Neuron (in vitro differentiated cells): ENCODE results near the gene INO80C.

ENCODE experiments used
- H2AFZ ChIP-seq: one replicate; pipeline ENCODE4 v1.6.1; 2013; ENCODE audit warnings: low read depth, mild to moderate bottlenecking, inconsistent platforms, low read length, moderate library complexity
- H3K27me3 ChIP-seq: one replicate; pipeline ENCODE4 v1.6.1; 2013; ENCODE audit warnings: low read length; ENCODE audit not compliant: insufficient read depth
- H3K36me3 ChIP-seq: one replicate; pipeline ENCODE4 v1.6.1; 2013; ENCODE audit warnings: low read length; ENCODE audit not compliant: insufficient read depth
- H3K4me1 ChIP-seq: one replicate; pipeline ENCODE4 v1.6.1; 2013; ENCODE audit warnings: low read length; ENCODE audit not compliant: insufficient read depth
- H3K4me3 ChIP-seq: 2 replicates; pipeline ENCODE4 v1.5.1; 2013; ENCODE audit warnings: mild to moderate bottlenecking, low read length, moderate library complexity
- H3K9me3 ChIP-seq: one replicate; pipeline ENCODE4 v1.6.1; 2013; ENCODE audit warnings: low read length

INO80C gene

DNA sequence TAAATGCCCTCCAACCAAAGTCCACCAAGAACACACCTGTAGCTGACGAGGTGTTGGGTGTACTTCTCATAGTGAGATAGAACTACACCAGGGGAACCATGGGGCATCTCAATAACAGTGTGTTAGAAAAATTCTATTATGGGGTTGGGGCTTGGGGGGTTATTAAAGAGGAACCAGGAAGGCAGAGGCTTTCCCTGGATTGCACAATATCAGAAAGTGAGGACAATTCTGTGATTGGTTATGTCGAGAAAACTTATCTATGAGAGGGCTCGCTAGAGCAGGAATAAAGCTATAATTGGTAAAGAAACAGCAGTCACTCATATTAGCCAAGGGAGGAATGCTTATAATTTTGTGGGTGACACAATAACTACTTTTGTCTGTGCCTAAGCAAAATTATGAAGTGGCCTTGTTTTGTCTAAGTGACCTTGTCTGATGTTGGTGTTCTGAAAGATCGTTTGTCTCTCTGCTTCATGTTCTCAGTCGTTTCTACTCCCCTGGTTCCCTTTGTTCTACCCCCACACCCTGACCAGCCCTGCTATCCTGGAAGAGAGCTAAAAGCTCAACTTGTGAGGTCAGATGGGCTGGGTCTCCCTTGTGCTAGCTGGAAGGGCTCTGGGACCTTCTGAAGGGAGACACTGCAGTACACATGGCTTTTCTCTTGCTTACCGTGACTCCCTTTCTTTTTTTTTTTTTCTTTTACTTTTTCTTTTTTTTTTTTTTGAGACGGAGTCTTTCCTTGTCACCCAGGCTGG lies 21.6 kb upstream of the INO80C start:
- Histone ChIP-seq H3K27me3 (no peaks in the 10 kb centered on the region), H3K36me3 (no peaks in the 10 kb centered on the region), H3K9me3 (no peaks in the 10 kb centered on the region), H3K4me3 (no peak overlapping the region), H3K4me1 (peaks cover 14% of the 10 kb centered on the region), H2AFZ (no peak overlapping the region)

- H3K36me3 ChIP-seq: no peaks in the 10 kb centered on the region
- H3K27me3 ChIP-seq: no peaks in the 10 kb centered on the region
- H3K4me3 ChIP-seq: no peak overlapping the region
- H3K9me3 ChIP-seq: no peaks in the 10 kb centered on the region
- peaks cover 11% of the 10 kb centered on the region for H3K4me1 ChIP-seq
- H2AFZ ChIP-seq: no peak overlapping the region
Observed at GRCh38 chr18:35517715-35518114, 20.0 kb upstream of the INO80C start.

DNA sequence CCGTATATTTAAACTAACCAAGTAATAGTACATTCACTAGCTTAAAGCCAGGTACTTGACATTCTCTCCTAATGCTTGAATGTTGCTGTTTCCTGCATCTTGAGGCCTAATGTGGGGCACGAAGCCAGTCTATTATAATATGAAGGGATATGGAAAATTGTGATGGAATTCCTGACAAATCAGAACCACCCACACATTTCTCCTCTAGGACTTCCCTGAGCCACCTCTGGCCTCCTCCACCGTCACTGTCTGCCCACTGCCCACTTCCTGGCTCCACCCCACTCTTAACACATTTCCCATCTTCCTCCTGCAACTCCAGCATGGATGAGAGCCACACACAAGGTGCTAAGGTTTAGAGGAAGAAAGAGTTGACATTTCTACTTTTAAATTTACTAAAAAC lies 19.0 kb upstream of the INO80C start:
- Histone ChIP-seq H3K4me3 (no peak overlapping the region), H2AFZ (no peak overlapping the region), H3K9me3 (no peaks in the 10 kb centered on the region), H3K36me3 (no peaks in the 10 kb centered on the region), H3K4me1 (peaks cover 11% of the 10 kb centered on the region), H3K27me3 (no peaks in the 10 kb centered on the region)

GRCh38 chr18:35516351-35516750 lies 18.6 kb upstream of the INO80C start:
- Histone ChIP-seq H3K36me3 (no peaks in the 10 kb centered on the region), H3K27me3 (peaks cover 4% of the 10 kb centered on the region), H3K9me3 (no peaks in the 10 kb centered on the region), H3K4me1 (peaks cover 11% of the 10 kb centered on the region), H2AFZ (no peak overlapping the region), H3K4me3 (no peak overlapping the region)

DNA sequence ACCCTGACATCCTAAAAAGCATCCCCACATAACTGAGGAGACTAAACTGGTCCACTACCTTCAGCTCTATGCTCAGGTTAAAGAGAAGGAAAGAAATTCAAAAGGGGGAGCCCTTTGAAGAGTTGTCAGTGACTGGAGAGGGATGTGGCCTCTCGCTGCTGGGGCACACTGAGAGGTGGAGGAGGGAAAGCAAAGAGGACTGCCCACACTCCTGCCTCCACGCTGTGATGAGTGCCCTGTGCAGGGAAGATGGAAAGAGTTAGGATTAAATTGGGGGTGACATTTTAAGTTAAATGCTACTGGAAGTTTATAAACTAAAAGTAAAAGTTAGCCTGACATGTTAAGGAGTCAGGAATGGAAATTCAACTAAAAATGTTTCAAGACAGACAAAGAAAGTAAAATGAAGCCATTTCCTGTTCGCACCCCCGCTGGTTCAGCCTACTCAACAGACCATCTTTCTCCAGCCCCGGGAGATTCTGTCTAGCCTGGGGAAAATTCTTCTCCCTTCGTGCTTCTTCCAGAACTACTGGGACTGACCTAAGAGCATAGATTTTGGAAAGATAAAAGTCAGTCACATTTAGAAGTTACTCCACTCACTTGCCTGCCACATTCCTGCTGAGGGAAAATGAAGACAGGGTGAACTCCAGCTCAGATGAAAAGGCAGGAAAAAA lies 17.8 kb upstream of the INO80C start:
- H3K9me3 ChIP-seq: no peaks in the 10 kb centered on the region
- no peak overlapping the region for H3K4me3 ChIP-seq
- H2AFZ ChIP-seq: no peak overlapping the region
- peaks cover 5% of the 10 kb centered on the region for H3K27me3 ChIP-seq
- peaks cover 11% of the 10 kb centered on the region for H3K4me1 ChIP-seq
- no peaks in the 10 kb centered on the region for H3K36me3 ChIP-seq

- peaks cover 6% of the 10 kb centered on the region for H3K27me3 ChIP-seq
- peaks cover 11% of the 10 kb centered on the region for H3K4me1 ChIP-seq
- no peaks in the 10 kb centered on the region for H3K36me3 ChIP-seq
- no peaks in the 10 kb centered on the region for H3K9me3 ChIP-seq
- H3K4me3 ChIP-seq: no peak overlapping the region
- no peak overlapping the region for H2AFZ ChIP-seq
Observed at GRCh38 chr18:35514752-35515459, 17.1 kb upstream of the INO80C start.

GRCh38 chr18:35514283-35514682 lies 16.5 kb upstream of the INO80C start:
- peaks cover 6% of the 10 kb centered on the region for H3K27me3 ChIP-seq

DNA sequence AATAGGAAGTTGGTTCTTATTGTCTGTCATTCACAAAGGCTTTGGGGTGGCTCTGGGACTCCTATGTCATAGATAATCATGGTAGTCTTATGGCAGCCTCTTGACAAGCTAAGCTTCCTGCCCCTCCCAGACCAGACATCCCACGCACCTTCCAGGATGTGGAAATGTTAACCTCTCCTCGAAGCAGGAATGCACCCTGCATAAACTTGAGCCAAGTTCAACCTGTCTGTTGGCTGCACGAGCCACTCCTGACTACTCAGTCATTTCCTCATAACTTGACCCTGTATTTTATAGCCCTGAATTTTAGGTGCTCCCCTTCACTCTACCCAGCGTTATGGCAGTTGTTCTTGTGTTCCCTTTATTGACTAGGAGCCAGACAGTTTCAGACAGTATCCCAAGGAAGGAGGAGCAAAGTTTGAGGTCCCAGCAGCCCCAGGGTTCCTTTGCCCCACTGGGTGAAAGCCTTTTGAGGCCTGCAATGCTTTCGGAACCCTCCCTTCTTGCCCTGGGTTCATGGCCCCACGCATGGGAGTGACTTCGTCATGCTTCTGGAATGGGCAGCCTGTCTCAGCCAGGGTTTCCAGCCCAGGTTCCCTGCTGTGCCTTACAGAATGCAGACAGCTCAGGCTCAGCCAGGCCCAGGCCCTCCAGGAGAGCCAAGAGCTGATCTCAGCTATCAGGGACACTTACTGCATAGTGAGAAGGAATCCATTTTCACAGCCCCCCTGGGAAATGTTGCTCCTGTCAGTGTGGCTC lies 15.6 kb upstream of the INO80C start:
- peaks cover 6% of the 10 kb centered on the region for H3K27me3 ChIP-seq

More at GRCh38 chr18:35514283-35514682, 16.5 kb upstream of the INO80C start:
- peaks cover 11% of the 10 kb centered on the region for H3K4me1 ChIP-seq
- no peaks in the 10 kb centered on the region for H3K9me3 ChIP-seq
- H2AFZ ChIP-seq: no peak overlapping the region
- H3K36me3 ChIP-seq: no peaks in the 10 kb centered on the region
- no peak overlapping the region for H3K4me3 ChIP-seq

DNA sequence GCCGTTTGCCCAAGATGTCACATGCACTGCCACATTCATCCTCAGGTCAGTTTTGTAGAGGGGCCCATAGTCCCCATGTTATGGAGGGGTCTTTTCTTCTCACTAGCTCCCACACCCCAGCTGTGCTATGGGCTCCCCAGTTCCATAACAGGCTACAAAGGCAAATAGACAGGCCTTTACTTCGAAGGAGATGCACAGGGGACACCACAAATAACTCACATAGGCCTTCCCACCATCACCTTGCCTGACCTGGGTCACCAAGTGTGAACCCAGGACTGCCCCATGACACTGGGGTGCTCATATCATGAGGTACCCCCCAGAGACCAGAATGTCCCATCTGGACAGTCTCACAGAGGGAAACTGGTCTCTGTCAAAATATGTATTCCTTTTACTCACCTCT lies 15.0 kb upstream of the INO80C start:
- Histone ChIP-seq H3K9me3 (no peaks in the 10 kb centered on the region), H3K4me3 (no peak overlapping the region), H3K36me3 (no peaks in the 10 kb centered on the region), H3K4me1 (peaks cover 22% of the 10 kb centered on the region), H2AFZ (no peak overlapping the region), H3K27me3 (peaks cover 6% of the 10 kb centered on the region)

More for the DNA sequence above, 15.6 kb upstream of the INO80C start:
- Histone ChIP-seq H3K36me3 (no peaks in the 10 kb centered on the region), H3K9me3 (no peaks in the 10 kb centered on the region), H3K4me3 (no peak overlapping the region), H2AFZ (no peak overlapping the region), H3K4me1 (peaks cover 17% of the 10 kb centered on the region)

DNA sequence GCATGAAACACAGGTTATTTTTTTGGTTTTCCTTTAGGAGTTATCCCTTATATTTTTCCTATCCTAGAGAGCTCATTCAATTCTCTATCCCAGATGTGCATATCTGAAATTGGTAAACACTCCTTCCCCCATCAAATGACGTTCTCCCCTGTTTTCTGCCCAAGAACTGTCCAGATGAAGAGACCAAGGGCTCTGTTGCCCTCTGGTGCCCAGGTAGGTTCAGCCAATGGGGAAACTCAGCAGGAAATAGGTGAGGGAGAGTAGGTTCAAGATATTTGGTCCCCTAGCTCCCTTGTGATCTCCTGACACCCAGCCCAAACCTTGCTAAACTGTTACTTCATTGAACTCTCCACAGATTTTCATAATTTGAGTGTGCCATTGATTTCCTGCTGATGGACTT lies 14.1 kb upstream of the INO80C start:
- no peak overlapping the region for H2AFZ ChIP-seq
- no peaks in the 10 kb centered on the region for H3K36me3 ChIP-seq
- H3K27me3 ChIP-seq: peaks cover 6% of the 10 kb centered on the region
- no peaks in the 10 kb centered on the region for H3K9me3 ChIP-seq
- peaks cover 22% of the 10 kb centered on the region for H3K4me1 ChIP-seq
- H3K4me3 ChIP-seq: no peak overlapping the region

DNA sequence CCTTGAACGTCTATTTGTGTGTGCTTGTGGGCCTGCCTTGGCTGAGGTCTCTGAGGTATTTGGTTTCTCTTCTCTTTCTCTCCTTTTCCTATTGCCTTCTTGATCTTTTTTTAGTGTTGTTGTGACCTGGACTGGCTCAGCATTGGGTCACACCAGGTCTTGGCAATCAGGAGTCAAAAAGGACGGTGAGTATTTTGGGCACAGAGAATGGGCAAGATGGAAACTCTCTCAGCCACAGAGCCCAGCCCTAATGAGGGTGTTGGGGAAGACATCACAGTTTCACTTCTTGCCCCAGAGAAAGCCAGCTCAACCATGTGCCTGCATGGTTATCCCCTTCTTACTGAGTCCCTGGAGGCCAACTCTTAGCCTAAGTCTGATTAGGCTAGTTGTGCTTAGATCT lies 13.7 kb upstream of the INO80C start:
- no peaks in the 10 kb centered on the region for H3K36me3 ChIP-seq
- H2AFZ ChIP-seq: no peak overlapping the region
- no peak overlapping the region for H3K4me3 ChIP-seq
- peaks cover 22% of the 10 kb centered on the region for H3K4me1 ChIP-seq
- no peaks in the 10 kb centered on the region for H3K9me3 ChIP-seq
- H3K27me3 ChIP-seq: peaks cover 6% of the 10 kb centered on the region

DNA sequence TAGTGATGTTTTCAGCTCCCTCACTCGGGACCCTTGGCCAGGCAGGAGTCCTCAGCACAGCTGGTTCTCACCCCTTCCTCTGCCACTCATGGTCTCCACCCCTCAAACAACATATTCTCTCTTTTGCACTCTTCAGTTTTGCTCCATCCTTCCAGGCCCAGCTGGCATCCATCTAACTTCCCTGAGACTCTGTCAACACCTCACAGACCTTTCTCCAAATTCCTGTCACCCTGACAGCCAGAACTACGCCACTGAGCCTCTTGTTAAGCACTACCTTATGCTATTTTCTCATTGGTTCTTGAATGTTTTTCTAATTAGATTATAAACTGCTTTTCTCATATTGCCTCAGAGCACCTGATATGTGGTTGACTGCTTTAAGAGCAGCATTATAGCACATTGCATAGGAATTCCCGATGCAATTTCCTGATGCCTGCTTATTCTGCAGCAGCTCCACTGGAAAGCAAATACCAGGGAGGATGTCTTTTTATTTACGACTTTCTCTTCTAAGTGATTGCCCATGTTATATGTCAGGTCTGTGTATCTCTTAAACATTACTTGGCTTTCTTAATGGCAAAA lies 12.4 kb upstream of the INO80C start:
- H3K4me1 ChIP-seq: peaks cover 21% of the 10 kb centered on the region
- no peaks in the 10 kb centered on the region for H3K36me3 ChIP-seq
- no peak overlapping the region for H3K4me3 ChIP-seq
- H3K27me3 ChIP-seq: peaks cover 9% of the 10 kb centered on the region
- no peaks in the 10 kb centered on the region for H3K9me3 ChIP-seq
- no peak overlapping the region for H2AFZ ChIP-seq
